Measurements from ENCODE around the gene GPHA2. TPM values are rescaled to one million over a fixed set of nuclear protein-coding genes. Genes with fewer than 3 reads are reported as not detected.

GPHA2 gene
- total RNA-seq, 1 experiment from 2014 or later = not detected

DNA sequence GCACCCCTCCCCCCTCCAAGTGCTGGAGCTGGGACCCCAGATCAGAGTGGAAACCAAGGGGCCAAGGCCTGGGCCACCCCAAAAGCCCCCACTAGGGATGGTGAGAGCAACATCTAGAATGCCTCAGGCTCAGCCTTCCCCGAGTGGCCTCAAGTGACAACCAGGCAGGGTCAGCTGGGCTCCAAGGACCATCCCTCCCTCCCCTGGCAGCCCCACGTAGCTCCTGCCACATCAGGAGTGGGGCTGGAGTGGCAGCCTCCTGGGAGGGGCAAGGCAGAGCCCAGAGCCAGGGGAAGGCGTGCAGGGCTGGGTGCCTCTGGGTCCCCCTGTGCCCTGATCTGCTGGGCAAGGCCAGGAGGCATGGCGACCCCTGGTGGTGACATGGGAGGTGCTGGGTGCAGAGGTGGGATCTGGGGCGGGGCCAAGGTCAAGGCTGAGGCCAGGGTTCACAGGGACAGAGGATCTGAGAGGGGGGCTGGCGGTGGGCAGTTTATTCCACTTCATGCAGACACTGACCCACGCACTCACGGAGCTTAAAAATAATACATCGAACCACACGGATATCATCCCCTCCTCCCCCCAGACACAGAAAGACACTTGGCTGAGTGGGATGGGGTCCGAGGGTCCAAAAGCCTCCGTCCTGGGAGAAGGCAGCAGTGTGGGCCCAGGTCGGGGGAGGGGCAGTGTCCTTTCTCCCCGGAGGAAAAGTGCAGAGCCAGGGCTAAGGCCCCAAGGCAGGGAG, 41.5 kb downstream of the GPHA2 start:
- H3K4me3 ChIP-seq (ENCODE audit: insufficient read depth, low read depth, low read length) = no peak overlapping the region
- DNase-seq = peak; percentile 97

GRCh38 chr11:64893194-64894069, 42.3 kb downstream of the GPHA2 start:
- Histone ChIP-seq H3K36me3 (replicated peaks; ENCODE audit: control insufficient read depth, insufficient read depth, low read length) (peaks cover 3% of the 10 kb centered on the region; the same call in 1 of the 2 replicates), H3K4me3 (ENCODE audit: insufficient read depth, low read depth, low read length) (no peak overlapping the region), H3K27me3 (ENCODE audit: control insufficient read depth, insufficient read depth, low read length) (no peaks in the 10 kb centered on the region)
- DNase-seq = no peak

More for the DNA sequence above, 41.5 kb downstream of the GPHA2 start:
- peaks cover 3% of the 10 kb centered on the region; the same call in 1 of the 2 replicates for H3K36me3 ChIP-seq (replicated peaks; ENCODE audit: control insufficient read depth, insufficient read depth, low read length)
- no peaks in the 10 kb centered on the region for H3K27me3 ChIP-seq (ENCODE audit: control insufficient read depth, insufficient read depth, low read length)

DNA sequence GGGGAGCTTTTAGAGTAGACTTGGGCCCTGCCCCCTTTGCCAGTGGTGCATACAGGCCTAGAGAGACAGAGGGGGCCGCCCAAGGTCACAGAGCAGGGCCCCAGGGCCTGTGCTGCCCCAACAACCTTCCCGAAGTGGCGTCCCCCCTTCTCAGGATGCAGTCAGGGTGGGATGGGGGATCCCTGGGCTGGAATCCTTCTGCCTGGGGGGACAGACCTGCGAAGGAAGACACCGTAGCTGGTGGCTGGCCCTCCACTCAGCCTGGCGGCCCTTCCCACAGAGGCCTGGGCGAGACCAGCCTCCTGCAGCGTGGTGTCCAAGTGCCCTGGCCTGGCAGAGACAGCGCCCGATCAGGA, 42.9 kb downstream of the GPHA2 start:
- Histone ChIP-seq H3K4me3 (ENCODE audit: insufficient read depth, low read depth, low read length) (no peak overlapping the region), H3K36me3 (replicated peaks; ENCODE audit: control insufficient read depth, insufficient read depth, low read length) (no peaks in the 10 kb centered on the region), H3K27me3 (ENCODE audit: control insufficient read depth, insufficient read depth, low read length) (no peaks in the 10 kb centered on the region)
- no peak for DNase-seq

- Histone ChIP-seq H3K27me3 (ENCODE audit: control insufficient read depth, insufficient read depth, low read length) (no peaks in the 10 kb centered on the region), H3K4me3 (ENCODE audit: insufficient read depth, low read depth, low read length) (no peak overlapping the region), H3K36me3 (replicated peaks; ENCODE audit: control insufficient read depth, insufficient read depth, low read length) (no peaks in the 10 kb centered on the region)
- no peak for DNase-seq
Observed at GRCh38 chr11:64892411-64892831, 43.3 kb downstream of the GPHA2 start.

GRCh38 chr11:64891880-64892279, 43.8 kb downstream of the GPHA2 start:
- no peak overlapping the region for H3K4me3 ChIP-seq (ENCODE audit: insufficient read depth, low read depth, low read length)
- no peak for DNase-seq
- H3K36me3 ChIP-seq (replicated peaks; ENCODE audit: control insufficient read depth, insufficient read depth, low read length) = no peaks in the 10 kb centered on the region
- H3K27me3 ChIP-seq (ENCODE audit: control insufficient read depth, insufficient read depth, low read length) = no peaks in the 10 kb centered on the region

GRCh38 chr11:64891215-64891848, 44.4 kb downstream of the GPHA2 start:
- Histone ChIP-seq H3K4me3 (ENCODE audit: insufficient read depth, low read depth, low read length) (no peak overlapping the region), H3K36me3 (replicated peaks; ENCODE audit: control insufficient read depth, insufficient read depth, low read length) (no peaks in the 10 kb centered on the region), H3K27me3 (ENCODE audit: control insufficient read depth, insufficient read depth, low read length) (no peaks in the 10 kb centered on the region)
- DNase-seq = no peak

- Histone ChIP-seq H3K27me3 (ENCODE audit: control insufficient read depth, insufficient read depth, low read length) (no peaks in the 10 kb centered on the region), H3K4me3 (ENCODE audit: insufficient read depth, low read depth, low read length) (no peak overlapping the region), H3K36me3 (replicated peaks; ENCODE audit: control insufficient read depth, insufficient read depth, low read length) (no peaks in the 10 kb centered on the region)
- DNase-seq = no peak
Observed at GRCh38 chr11:64890522-64890939, 45.2 kb downstream of the GPHA2 start.

DNA sequence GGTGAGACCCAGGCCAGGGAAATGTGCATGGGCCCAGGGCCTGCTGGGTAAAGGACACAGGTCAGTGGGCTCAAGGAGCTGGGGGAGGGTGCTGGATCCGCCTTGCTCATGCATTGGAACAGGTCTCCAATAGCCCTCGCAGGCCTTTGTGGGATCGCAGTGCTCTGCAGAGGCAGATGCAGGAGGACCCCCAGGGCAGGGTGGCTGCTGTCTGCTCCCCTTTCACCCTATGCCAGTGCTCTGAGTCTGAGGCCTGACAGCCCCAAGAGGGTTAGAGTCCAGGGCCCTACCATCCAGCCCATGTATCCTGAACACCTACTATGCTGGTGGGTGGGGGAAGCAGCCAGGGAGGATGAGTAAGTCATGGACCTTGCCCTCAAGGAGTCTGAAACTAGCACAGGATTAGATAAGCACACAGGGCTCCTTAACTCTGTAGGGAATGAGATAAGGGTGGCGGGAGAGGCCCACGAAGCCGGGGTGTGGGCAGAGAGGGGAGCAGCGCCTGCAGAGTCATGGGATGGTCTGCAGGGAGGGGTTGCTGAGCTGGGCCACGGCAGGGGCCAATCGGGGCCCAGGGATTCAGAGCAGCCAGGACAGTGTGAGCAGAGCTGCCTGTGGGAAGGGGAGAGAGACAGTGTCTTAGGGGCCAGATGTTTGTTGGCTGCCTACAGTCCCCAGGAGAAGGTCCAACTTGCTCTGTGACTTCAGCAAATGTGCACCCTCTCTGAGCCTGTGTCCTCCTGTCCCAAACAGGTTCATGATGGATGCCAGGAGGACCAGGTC, 46.8 kb downstream of the GPHA2 start:
- no peak for DNase-seq
- Histone ChIP-seq H3K27me3 (ENCODE audit: control insufficient read depth, insufficient read depth, low read length) (no peaks in the 10 kb centered on the region), H3K4me3 (ENCODE audit: insufficient read depth, low read depth, low read length) (no peak overlapping the region), H3K36me3 (replicated peaks; ENCODE audit: control insufficient read depth, insufficient read depth, low read length) (no peaks in the 10 kb centered on the region)

GRCh38 chr11:64888406-64888728, 47.3 kb downstream of the GPHA2 start:
- Histone ChIP-seq H3K27me3 (ENCODE audit: control insufficient read depth, insufficient read depth, low read length) (no peaks in the 10 kb centered on the region), H3K36me3 (replicated peaks; ENCODE audit: control insufficient read depth, insufficient read depth, low read length) (no peaks in the 10 kb centered on the region), H3K4me3 (ENCODE audit: insufficient read depth, low read depth, low read length) (no peak overlapping the region)
- DNase-seq = no peak

GRCh38 chr11:64887757-64888405, 47.8 kb downstream of the GPHA2 start:
- no peaks in the 10 kb centered on the region for H3K27me3 ChIP-seq (ENCODE audit: control insufficient read depth, insufficient read depth, low read length)
- no peaks in the 10 kb centered on the region for H3K36me3 ChIP-seq (replicated peaks; ENCODE audit: control insufficient read depth, insufficient read depth, low read length)
- H3K4me3 ChIP-seq (ENCODE audit: insufficient read depth, low read depth, low read length) = no peak overlapping the region
- peak; percentile 98 for DNase-seq

DNA sequence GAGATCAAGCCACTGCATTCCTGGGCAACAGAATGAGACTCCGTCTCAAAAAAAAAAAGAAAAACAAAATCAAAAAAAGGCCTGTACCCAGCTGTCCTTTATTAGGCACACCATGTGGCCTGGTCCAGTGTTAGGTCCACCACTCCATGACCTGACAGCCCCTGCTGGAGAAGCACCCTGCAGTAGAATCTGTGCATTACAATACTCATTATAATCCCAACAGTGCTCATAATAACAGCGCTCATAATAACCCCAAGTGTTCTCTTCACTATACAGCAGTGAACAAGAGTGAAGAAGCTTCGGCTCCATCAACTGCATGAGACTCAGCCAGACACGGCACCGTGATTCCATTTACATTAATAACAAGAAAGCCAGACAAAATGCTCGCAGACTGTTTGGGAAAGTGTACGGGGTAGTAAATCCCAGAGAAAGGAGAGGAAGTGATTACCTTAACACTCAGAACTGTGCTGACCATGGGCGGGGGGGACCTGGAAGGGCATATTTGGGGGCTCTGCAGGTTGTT, 48.4 kb downstream of the GPHA2 start:
- no peaks in the 10 kb centered on the region for H3K27me3 ChIP-seq (ENCODE audit: control insufficient read depth, insufficient read depth, low read length)
- DNase-seq = no peak
- H3K36me3 ChIP-seq (replicated peaks; ENCODE audit: control insufficient read depth, insufficient read depth, low read length) = no peaks in the 10 kb centered on the region
- H3K4me3 ChIP-seq (ENCODE audit: insufficient read depth, low read depth, low read length) = no peak overlapping the region

- Histone ChIP-seq H3K4me3 (ENCODE audit: insufficient read depth, low read depth, low read length) (no peak overlapping the region), H3K27me3 (ENCODE audit: control insufficient read depth, insufficient read depth, low read length) (no peaks in the 10 kb centered on the region), H3K36me3 (replicated peaks; ENCODE audit: control insufficient read depth, insufficient read depth, low read length) (no peaks in the 10 kb centered on the region)
- DNase-seq = no peak
Observed at GRCh38 chr11:64885367-64886286, 50.1 kb downstream of the GPHA2 start.

Data from H7 (cell line).